Measurements from ENCODE around the gene NCOA3.
A peak's percentile ranks its signal among the peaks of the same experiment; 100 is the strongest.

Gene NCOA3

GRCh38 chr20:47669152-47669425, 167.4 kb downstream of the NCOA3 start:
- DNase-seq: no peak

GRCh38 chr20:47669489-47669888, 167.8 kb downstream of the NCOA3 start:
- peak; percentile 40 for DNase-seq

GRCh38 chr20:47669927-47670890, 168.5 kb downstream of the NCOA3 start:
- DNase-seq: no peak

- DNase-seq: peak; percentile 49
Observed at GRCh38 chr20:47670913-47671312, 169.2 kb downstream of the NCOA3 start.

GRCh38 chr20:47672166-47672565, 170.5 kb downstream of the NCOA3 start:
- peak; percentile 52 for DNase-seq

GRCh38 chr20:47672886-47673670, 171.4 kb downstream of the NCOA3 start:
- peak; percentile 49 for DNase-seq

GRCh38 chr20:47673671-47673955, 171.9 kb downstream of the NCOA3 start:
- no peak for DNase-seq

- DNase-seq: no peak
Observed at GRCh38 chr20:47674145-47674544, 172.5 kb downstream of the NCOA3 start.

- peak; percentile 49 for DNase-seq
Observed at GRCh38 chr20:47674686-47675085, 173.0 kb downstream of the NCOA3 start.

GRCh38 chr20:47675190-47676142, 173.8 kb downstream of the NCOA3 start:
- peak; percentile 23 for DNase-seq

GRCh38 chr20:47676219-47676721, 174.6 kb downstream of the NCOA3 start:
- DNase-seq: peak; percentile 46

GRCh38 chr20:47676912-47677634, 175.4 kb downstream of the NCOA3 start:
- no peak for DNase-seq

GRCh38 chr20:47677635-47678453, 176.2 kb downstream of the NCOA3 start:
- DNase-seq: peak; percentile 87

GRCh38 chr20:47678536-47678935, 176.8 kb downstream of the NCOA3 start:
- DNase-seq: peak; percentile 47

- DNase-seq: no peak
Observed at GRCh38 chr20:47679462-47679861, 177.8 kb downstream of the NCOA3 start.

GRCh38 chr20:47680804-47681529, 179.3 kb downstream of the NCOA3 start:
- no peak for DNase-seq

GRCh38 chr20:47682028-47682783, 180.5 kb downstream of the NCOA3 start:
- DNase-seq: no peak

GRCh38 chr20:47682916-47683315, 181.2 kb downstream of the NCOA3 start:
- DNase-seq: no peak

- DNase-seq: no peak
Observed at GRCh38 chr20:47684306-47685080, 182.8 kb downstream of the NCOA3 start.

Measured in activated CD8-positive, alpha-beta memory T cell treated with anti-CD3 and anti-CD28 coated beads, Interleukin-2, amount 50 U/mL, for 48 hours (primary cell).